H1 (cell line): ENCODE data around the gene SCYL1. TPM values are rescaled to one million over a fixed set of nuclear protein-coding genes. Genes with fewer than 3 reads are reported as not detected.

Experiments
- BACH1 ChIP-seq: IDR thresholded peaks from 2 replicates; pipeline ENCODE4 v1.6.1; 2012; ENCODE audit warnings: low read length, improper control_type of control experiment
- BCL11A ChIP-seq, 2 experiments: IDR thresholded peaks; one replicate each; pipeline ENCODE4 v1.6.1; 2011; ENCODE audit warnings: low read depth in 2 of 2, low read length in 2 of 2, mild to moderate bottlenecking in 2 of 2
- CBX5 ChIP-seq: fragments of 300-800, 300-1000 bp; sonication (generic); IDR thresholded peaks from 2 replicates; pipeline ENCODE4 v1.7.1; 2016; ENCODE audit warnings: antibody characterized with exemption, low read length, low read depth
- GABPA ChIP-seq: IDR thresholded peaks from 2 replicates; pipeline ENCODE4 v1.6.1; 2011; ENCODE audit warnings: mild to moderate bottlenecking, low read length, moderate library complexity, borderline replicate concordance; ENCODE audit not compliant: insufficient read depth
- KDM1A ChIP-seq: fragments of 200-600, 300-600 bp; sonication (generic); IDR thresholded peaks from 2 replicates; pipeline ENCODE4 v1.7.1; 2016; ENCODE audit warnings: mild to moderate bottlenecking, low read length, borderline replicate concordance
- RFX5 ChIP-seq: IDR thresholded peaks from 2 replicates; pipeline ENCODE4 v1.6.1; 2011; ENCODE audit warnings: low read depth, low read length, improper control_type of control experiment, borderline replicate concordance
- RNF2 ChIP-seq: fragments of 200-900, 300-1000 bp; sonication (generic); IDR thresholded peaks from 2 replicates; pipeline ENCODE4 v1.7.1; 2016; ENCODE audit warnings: borderline replicate concordance, low read depth, mild to moderate bottlenecking, antibody characterized with exemption, low read length; ENCODE audit not compliant: poor library complexity, severe bottlenecking; ENCODE audit errors: missing control alignments
- polyA plus RNA-seq, 7 experiments: library from polyadenylated mRNA; depleted of rRNA in 3 of 7; stranded (reverse) in 5 of 7; unstranded in 2 of 7; fragments of >200 nt in 5 of 7; fragments of 200-250 nt in 2 of 7; gene quantifications; 1 replicate in 5 of 7; 2 replicates in 1 of 7; 4 replicates in 1 of 7; pipeline versions ENCODE4 v1.2.1 to v1.2.3, GENCODE V29; 2011 to 2013; ENCODE audit warnings: missing spikeins in 2 of 7, mixed read lengths in 2 of 7
- total RNA-seq: library from RNA; stranded (reverse); fragmentation: NEBNext Ultra II Directional; extraction: Animal tissue kit (Norgen Biotek cat#: 25700); gene quantifications from 2 replicates; pipeline ENCODE4 v1.2.1, GENCODE V29; 2021

The SCYL1 gene
- total and polyA plus RNA-seq, 2 of the 8 experiments (the other 6 are each of a cell fraction or from before 2014, with no cell fraction given) = 59.8 to 77.7 TPM

GRCh38 chr11:65554842-65555430 is 30.1 kb downstream of the SCYL1 start (continued):
- TF ChIP-seq KDM1A (no peak), BACH1 (no peak), RFX5 (no peak), GABPA (no peak), RNF2 (no peak), BCL11A (IDR thresholded peaks at IDR 0.05; ENCODE audit: low read depth in 2 of 2, low read length in 2 of 2) (no peak), CBX5 (no peak)
- TF ChIP-seq, all 59 proteins: peak for 0
